Type B pancreatic cell (in vitro differentiated cells): ENCODE measurements around the gene KLRC2. TPM values are rescaled to one million over a fixed set of nuclear protein-coding genes. Genes with fewer than 3 reads are reported as not detected.
"Not testable (repeated sequence)": the region's sequence is repeated elsewhere in the genome, so short reads cannot be mapped to it uniquely, and the experiment has no call there.

Experiments
- DNase-seq: peaks from one replicate; pipeline ENCODE4 v3.0.0; 2021; ENCODE audit warnings: mixed read lengths; ENCODE audit not compliant: unreplicated experiment; ENCODE audit errors: extremely low spot score
- H3K27ac Mint-ChIP-seq: 2 replicates; pipeline ENCODE4 v1.8.0; 2021; ENCODE audit warnings: mild to moderate bottlenecking, mixed read lengths
- H3K27me3 Mint-ChIP-seq: 2 replicates; pipeline ENCODE4 v1.8.0; 2021; ENCODE audit warnings: mixed read lengths
- H3K36me3 Mint-ChIP-seq: 2 replicates; pipeline ENCODE4 v1.8.0; 2021; ENCODE audit warnings: mixed read lengths
- H3K4me1 Mint-ChIP-seq: one replicate; pipeline ENCODE4 v1.8.0; 2021; ENCODE audit warnings: mixed read lengths; ENCODE audit not compliant: unreplicated experiment
- H3K4me3 Mint-ChIP-seq: 2 replicates; pipeline ENCODE4 v1.8.0; 2021; ENCODE audit warnings: mild to moderate bottlenecking, mixed read lengths
- H3K9me3 Mint-ChIP-seq: 2 replicates; pipeline ENCODE4 v1.8.0; 2021; ENCODE audit warnings: mixed read lengths
- total RNA-seq: library from RNA; stranded (reverse); gene quantifications from 2 replicates; pipeline ENCODE4 v1.2.1, GENCODE V29; 2021; ENCODE audit warnings: low replicate concordance
- TF ChIP-seq, protein P1 (sequence below): fragments of 200-600 bp; sonication (generic); conservative IDR thresholded peaks from 2 replicates; pipeline ENCODE4 v1.5.0; 2021; ENCODE audit warnings: antibody characterized with exemption, mild to moderate bottlenecking

The KLRC2 gene
- total RNA-seq, 1 donor from 2014 or later = 0.75 TPM

DNA sequence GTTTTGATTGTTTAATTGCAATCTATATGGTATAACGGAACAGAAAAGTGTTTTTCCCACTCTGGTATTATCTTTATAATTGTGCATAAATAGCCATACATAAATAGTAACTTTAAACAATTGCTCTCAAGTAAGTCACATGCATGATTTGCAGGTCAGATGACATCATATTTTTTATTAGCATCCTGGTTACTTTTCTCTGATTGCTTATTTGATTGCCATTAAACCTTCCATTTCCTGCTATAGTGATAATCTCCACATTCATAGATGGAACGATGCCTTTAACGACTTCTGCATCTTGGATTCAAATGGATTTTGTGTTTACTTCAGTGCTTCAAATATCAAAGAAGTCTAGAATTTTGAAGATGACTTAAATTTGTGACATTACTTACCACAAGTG is 42.5 kb downstream of the KLRC2 start:
- Mint-ChIP-seq H3K36me3 (no peaks in the 10 kb centered on the region), H3K4me3 (no peak overlapping the region), H3K4me1 (peaks cover 4% of the 10 kb centered on the region), H3K27ac (no peak overlapping the region), H3K27me3 (no peaks in the 10 kb centered on the region), H3K9me3 (peaks cover 4% of the 10 kb centered on the region)
- TF ChIP-seq, protein P1, sequence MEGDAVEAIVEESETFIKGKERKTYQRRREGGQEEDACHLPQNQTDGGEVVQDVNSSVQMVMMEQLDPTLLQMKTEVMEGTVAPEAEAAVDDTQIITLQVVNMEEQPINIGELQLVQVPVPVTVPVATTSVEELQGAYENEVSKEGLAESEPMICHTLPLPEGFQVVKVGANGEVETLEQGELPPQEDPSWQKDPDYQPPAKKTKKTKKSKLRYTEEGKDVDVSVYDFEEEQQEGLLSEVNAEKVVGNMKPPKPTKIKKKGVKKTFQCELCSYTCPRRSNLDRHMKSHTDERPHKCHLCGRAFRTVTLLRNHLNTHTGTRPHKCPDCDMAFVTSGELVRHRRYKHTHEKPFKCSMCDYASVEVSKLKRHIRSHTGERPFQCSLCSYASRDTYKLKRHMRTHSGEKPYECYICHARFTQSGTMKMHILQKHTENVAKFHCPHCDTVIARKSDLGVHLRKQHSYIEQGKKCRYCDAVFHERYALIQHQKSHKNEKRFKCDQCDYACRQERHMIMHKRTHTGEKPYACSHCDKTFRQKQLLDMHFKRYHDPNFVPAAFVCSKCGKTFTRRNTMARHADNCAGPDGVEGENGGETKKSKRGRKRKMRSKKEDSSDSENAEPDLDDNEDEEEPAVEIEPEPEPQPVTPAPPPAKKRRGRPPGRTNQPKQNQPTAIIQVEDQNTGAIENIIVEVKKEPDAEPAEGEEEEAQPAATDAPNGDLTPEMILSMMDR = no peak
- DNase-seq = no peak

DNA sequence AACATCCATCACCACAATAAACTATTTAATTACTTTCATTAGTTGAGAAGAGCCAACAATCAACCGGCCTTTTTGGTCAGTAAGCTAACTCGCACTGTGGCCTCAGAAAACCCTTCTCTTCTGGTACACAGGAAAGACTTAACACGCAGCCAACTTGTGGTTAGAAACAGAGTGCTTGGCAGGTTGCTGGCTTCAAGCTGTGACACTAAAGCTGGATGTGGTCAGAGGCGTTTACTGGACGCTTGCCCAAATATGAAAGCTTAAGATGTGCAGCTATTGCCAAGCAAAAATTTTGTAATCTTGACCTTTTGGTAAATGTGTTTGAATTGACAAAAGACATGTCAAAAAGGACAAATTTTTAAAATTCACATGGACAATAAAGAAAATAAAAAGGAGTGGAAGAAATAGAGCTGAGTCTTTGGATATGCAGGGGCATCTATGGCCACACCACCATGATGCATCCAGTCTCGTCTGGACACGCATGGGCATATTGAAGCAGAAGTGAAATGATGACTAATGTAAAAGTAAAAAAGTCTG is 43.3 kb downstream of the KLRC2 start:
- H3K9me3 Mint-ChIP-seq = peaks cover 4% of the 10 kb centered on the region
- no peak for DNase-seq

DNA sequence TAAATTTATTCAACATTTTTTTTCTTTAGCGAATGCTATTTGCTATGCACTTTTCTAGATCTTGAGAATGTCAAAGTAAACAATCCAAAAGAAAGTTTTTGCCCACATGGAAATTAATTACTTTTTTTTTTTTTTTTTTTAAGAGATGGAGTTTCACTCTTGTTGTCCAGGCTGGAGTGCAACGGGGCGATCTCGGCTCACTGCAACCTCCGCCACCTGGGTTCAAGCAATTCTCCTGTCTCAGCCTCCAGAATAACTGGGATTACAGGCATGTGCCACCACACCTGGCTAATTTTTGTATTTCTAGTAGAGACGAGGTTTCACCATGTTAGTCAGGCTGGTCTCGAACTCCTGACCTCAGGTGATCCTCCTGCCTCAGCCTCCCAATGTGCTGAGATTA is 44.8 kb downstream of the KLRC2 start:
- not testable (repeated sequence) for DNase-seq, H3K27ac Mint-ChIP-seq, H3K9me3 Mint-ChIP-seq, H3K4me3 Mint-ChIP-seq, H3K4me1 Mint-ChIP-seq, H3K36me3 Mint-ChIP-seq, H3K27me3 Mint-ChIP-seq

More for the DNA sequence above, 43.3 kb downstream of the KLRC2 start:
- Mint-ChIP-seq H3K4me1 (peaks cover 4% of the 10 kb centered on the region), H3K36me3 (no peaks in the 10 kb centered on the region), H3K27ac (no peak overlapping the region), H3K4me3 (no peak overlapping the region), H3K27me3 (no peaks in the 10 kb centered on the region)
- TF ChIP-seq, protein P1 = no peak

DNA sequence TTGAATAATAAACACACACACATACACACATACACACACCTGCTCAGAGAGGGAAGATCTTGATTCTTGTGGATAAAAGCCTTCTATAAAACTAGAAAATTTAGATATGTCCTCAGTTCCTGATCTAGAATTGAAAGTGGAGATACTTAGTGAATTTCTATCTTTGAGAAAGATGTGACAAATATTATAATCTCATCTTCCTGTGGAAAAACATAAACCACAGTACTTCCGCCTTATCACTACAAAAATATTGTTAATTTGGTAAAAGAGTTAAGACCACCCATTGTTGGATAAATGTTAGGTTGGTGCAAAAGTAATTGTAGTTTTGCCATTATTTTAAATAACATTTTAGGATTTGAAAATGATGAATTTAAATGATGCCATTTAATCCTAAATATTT is 45.9 kb downstream of the KLRC2 start, which contains the start of gene KLRK1:
Gene KLRK1, minus strand, starts transcription at position 138 of the 400 bp plus-strand sequence. CDS start 1,231 bp downstream, outside the sequence.
- Mint-ChIP-seq H3K27me3 (no peaks in the 10 kb centered on the region), H3K27ac (no peak within 1 kb of the TSS), H3K4me3 (no peak within 1 kb of the TSS), H3K36me3 (no peaks in the 10 kb centered on the region), H3K4me1 (no peaks in the 10 kb centered on the region), H3K9me3 (no peaks in the 10 kb centered on the region)
- DNase-seq = no peak
- TF ChIP-seq, protein P1 = no peak

DNA sequence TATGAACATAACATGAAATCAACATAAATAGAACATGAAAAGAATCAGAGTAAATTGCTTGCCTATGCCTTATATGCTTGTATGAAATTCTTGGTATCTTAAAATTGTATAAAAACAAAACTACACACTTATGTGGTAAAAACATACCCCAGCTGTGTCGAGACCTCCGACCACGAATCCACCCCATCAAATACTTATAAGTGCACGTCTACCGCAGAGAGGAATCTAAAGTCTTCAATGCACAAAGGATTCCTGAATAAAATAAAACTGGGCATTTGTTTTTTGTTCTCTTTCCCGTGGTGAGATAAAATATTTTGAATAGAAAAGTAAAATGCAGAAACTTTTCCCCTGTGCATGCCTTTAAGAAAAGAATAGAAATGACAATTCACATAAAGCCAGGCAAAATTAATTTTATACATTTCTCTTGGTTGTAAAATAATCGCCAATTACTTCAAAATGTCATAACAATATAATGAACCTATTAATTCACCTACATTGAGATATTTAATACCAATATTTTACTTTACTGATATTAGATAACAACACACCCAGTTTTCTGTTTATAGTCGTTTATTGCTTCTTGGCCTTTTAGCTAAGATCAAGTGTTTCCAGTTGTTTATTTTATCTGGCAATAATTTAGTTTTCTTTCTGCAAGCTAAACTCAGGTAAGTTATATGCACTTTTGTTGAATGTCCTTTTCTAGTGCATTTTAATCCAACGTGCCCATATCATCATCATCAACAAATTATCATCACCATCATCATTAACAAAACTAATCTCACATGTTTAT is 47.0 kb downstream of the KLRC2 start:
- no peak for DNase-seq
- Mint-ChIP-seq H3K9me3 (no peaks in the 10 kb centered on the region), H3K36me3 (peaks cover 5% of the 10 kb centered on the region), H3K4me1 (no peaks in the 10 kb centered on the region), H3K4me3 (no peak overlapping the region), H3K27me3 (no peaks in the 10 kb centered on the region), H3K27ac (no peak overlapping the region)
- TF ChIP-seq, protein P1 = no peak

DNA sequence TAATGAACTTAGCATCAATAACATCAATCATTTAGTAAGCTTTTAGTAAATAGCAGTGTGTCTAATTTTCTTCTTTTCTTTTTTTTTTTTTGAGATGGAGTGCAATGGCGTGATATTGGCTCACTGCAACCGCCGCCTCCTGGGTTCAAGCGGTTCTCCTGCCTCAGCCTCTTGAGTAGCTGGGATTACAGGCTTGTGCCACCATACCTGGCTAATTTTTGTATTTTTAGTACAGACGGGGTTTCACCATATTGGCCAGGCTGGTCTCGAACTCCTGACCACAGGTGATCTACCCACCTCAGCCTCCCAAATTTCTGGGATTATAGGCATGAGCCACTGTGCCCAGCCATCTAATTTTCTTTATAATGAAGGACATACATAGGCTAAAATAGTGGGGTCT is 48.3 kb downstream of the KLRC2 start:
- DNase-seq, H3K36me3 Mint-ChIP-seq, H3K4me1 Mint-ChIP-seq, H3K27me3 Mint-ChIP-seq, H3K27ac Mint-ChIP-seq, H3K4me3 Mint-ChIP-seq, H3K9me3 Mint-ChIP-seq: not testable (repeated sequence)
